Measurements from ENCODE around the gene AOAH. TPM values are rescaled to one million over a fixed set of nuclear protein-coding genes. Genes with fewer than 3 reads are reported as not detected.

Gene AOAH
- total and polyA plus RNA-seq, 2 donors (not counting 3 experiments of a cell fraction or from before 2014, with no cell fraction given) = not detected

DNA sequence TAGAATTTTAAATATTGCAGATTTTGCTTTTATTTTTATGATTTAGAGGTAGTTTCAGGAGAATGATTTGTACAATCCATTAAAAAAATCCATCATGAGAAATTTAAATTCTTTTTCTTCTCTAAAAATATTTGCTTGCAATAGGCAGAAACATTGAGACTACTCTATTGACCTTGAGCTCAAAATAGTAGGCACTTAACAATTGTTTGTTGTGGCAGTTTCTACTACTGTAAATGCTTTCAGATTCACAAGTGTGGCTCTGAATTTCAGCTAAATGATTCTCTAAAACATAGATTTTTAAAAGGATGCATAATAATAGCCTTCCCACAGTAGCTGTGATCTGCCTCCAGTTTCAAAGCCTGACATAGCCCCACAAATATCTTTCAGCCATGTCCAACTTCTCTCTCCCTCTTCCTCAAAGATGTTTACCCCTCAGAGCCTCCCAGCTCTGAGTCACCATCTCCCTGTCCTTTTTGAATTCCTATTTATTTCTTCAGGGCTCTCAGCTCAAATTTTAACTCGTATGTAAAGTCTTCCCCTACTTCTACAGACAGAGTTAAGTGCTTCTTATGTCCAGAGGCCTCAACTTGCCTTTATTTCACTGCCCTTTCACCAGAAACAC, 160.5 kb downstream of the AOAH start:
- Histone ChIP-seq H3K4me2 (ENCODE audit: insufficient read depth, low read length) (no peak overlapping the region), H3K27ac (ENCODE audit: insufficient read depth, low read depth, low read length) (no peak overlapping the region), H3K9me1 (replicated peaks; ENCODE audit: control insufficient read depth, extremely low read depth, insufficient read depth, low read length) (no peaks in the 10 kb centered on the region), H2AFZ (ENCODE audit: low read depth, low read length) (no peak overlapping the region), H3K36me3 (ENCODE audit: control insufficient read depth in 2 of 2, extremely low read depth in 1 of 2, insufficient read depth in 2 of 2, low read length in 2 of 2) (no peaks in the 10 kb centered on the region), H3K9me3 (replicated peaks; ENCODE audit: control insufficient read depth, insufficient read depth, low read length) (no peaks in the 10 kb centered on the region), H3K79me2 (ENCODE audit: control insufficient read depth, insufficient read depth, low read length) (no peaks in the 10 kb centered on the region), H3K27me3 (ENCODE audit: control insufficient read depth in 2 of 2, insufficient read depth in 2 of 2, low read length in 2 of 2) (no peaks in the 10 kb centered on the region), H4K20me1 (replicated peaks; ENCODE audit: control insufficient read depth, extremely low read depth, insufficient read depth, low read length) (no peaks in the 10 kb centered on the region), H3K9ac (replicated peaks; ENCODE audit: extremely low read depth, insufficient read depth, low read length) (no peak overlapping the region), H3K4me3 (replicated peaks in 1 of 3; ENCODE audit: insufficient read depth in 1 of 3, low read depth in 1 of 3, low read length in 3 of 3) (no peak overlapping the region), H3K4me1 (ENCODE audit: control insufficient read depth, extremely low read depth, insufficient read depth, low read length) (no peaks in the 10 kb centered on the region)
- no peak for DNase-seq (ENCODE audit: low read depth, low spot score)
- POLR2A ChIA-PET = no interaction called here
- no peak for FAIRE-seq
- TF ChIP-seq, protein P1, sequence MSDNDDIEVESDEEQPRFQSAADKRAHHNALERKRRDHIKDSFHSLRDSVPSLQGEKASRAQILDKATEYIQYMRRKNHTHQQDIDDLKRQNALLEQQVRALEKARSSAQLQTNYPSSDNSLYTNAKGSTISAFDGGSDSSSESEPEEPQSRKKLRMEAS (IDR thresholded peaks at IDR 0.05; ENCODE audit: insufficient read depth, insufficient read length) = no peak
- TF ChIP-seq GATA2 (IDR thresholded peaks at IDR 0.05; ENCODE audit: insufficient read depth, insufficient read length, low read depth, low read length) (no peak), MYC (IDR thresholded peaks at IDR 0.05; ENCODE audit: low read depth, low read length) (no peak), EZH2 (IDR thresholded peaks at IDR 0.05; ENCODE audit: borderline replicate concordance, low read depth, low read length, severe bottlenecking) (no peak), JUN (IDR thresholded peaks at IDR 0.05; ENCODE audit: borderline replicate concordance, insufficient read depth, insufficient read length, low read depth) (no peak), POLR2A (IDR thresholded peaks at IDR 0.05; ENCODE audit: low read depth, low read length) (no peak), FOS (IDR thresholded peaks at IDR 0.05; ENCODE audit: borderline replicate concordance, insufficient read depth, low read length) (no peak), POLR2AphosphoS5 (IDR thresholded peaks at IDR 0.05; ENCODE audit: insufficient read depth, low read depth, low read length) (no peak)
- TF ChIP-seq, protein P2, sequence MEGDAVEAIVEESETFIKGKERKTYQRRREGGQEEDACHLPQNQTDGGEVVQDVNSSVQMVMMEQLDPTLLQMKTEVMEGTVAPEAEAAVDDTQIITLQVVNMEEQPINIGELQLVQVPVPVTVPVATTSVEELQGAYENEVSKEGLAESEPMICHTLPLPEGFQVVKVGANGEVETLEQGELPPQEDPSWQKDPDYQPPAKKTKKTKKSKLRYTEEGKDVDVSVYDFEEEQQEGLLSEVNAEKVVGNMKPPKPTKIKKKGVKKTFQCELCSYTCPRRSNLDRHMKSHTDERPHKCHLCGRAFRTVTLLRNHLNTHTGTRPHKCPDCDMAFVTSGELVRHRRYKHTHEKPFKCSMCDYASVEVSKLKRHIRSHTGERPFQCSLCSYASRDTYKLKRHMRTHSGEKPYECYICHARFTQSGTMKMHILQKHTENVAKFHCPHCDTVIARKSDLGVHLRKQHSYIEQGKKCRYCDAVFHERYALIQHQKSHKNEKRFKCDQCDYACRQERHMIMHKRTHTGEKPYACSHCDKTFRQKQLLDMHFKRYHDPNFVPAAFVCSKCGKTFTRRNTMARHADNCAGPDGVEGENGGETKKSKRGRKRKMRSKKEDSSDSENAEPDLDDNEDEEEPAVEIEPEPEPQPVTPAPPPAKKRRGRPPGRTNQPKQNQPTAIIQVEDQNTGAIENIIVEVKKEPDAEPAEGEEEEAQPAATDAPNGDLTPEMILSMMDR (IDR thresholded peaks at IDR 0.05; ENCODE audit: extremely low read depth in 1 of 2, insufficient read depth in 1 of 2, low read depth in 1 of 2, low read length in 2 of 2) = no peak
- intact Hi-C loops (cut with micrococcal nuclease) (no loop called here), dilution Hi-C loops (cut with MboI; ENCODE audit: extremely low pct_ligation_motif_present, low sequenced_read_pairs) (no loop called here)
- no TSS peak for BruUV-seq (replicated peaks)
- CTCF ChIA-PET = interaction anchor here (1.3 kb wide), 1 partner anchor 76 kb away, joined by 4 read pairs; no protein-coding TSS in a partner anchor

All from endothelial cell of umbilical vein (primary cell).